MCF 10A (cell line): ENCODE data around the gene FEV. TPM values are rescaled to one million over a fixed set of nuclear protein-coding genes. Genes with fewer than 3 reads are reported as not detected.

ENCODE experiments used
- BruUV-seq: library from RNA; stranded (reverse); fragments of 400-500 nt; replicated peaks from 2 replicates; lab custom pipeline; 2021; lab: Mats Ljungman, UMichigan
- CTCF ChIA-PET: fragments of 300-600 bp; sonication (Branson Sonifier 250); formaldehyde crosslinking; extraction: SDS; loops from one replicate; lab custom pipeline; 2021; ENCODE audit warnings: antibody characterized with exemption, inconsistent platforms; lab: Yijun Ruan, JAX
- POLR2A ChIA-PET: fragments of 300-600, 350-650 bp; sonication (Branson Sonifier 250); formaldehyde crosslinking; extraction: SDS; loops from one replicate; lab custom pipeline; 2020; ENCODE audit warnings: antibody characterized with exemption, inconsistent platforms; lab: Yijun Ruan, JAX
- DNase-seq: peaks from one replicate; pipeline ENCODE4 v3.0.0-alpha.2; 2018; ENCODE audit not compliant: unreplicated experiment
- H3K27ac Mint-ChIP-seq: one replicate; pipeline ENCODE4 v1.8.0; 2022; ENCODE audit warnings: mild to moderate bottlenecking, low read depth, mixed read lengths; ENCODE audit not compliant: unreplicated experiment
- H3K27me3 Mint-ChIP-seq: one replicate; pipeline ENCODE4 v1.8.0; 2022; ENCODE audit warnings: mixed read lengths; ENCODE audit not compliant: insufficient read depth, unreplicated experiment
- H3K36me3 Mint-ChIP-seq: one replicate; pipeline ENCODE4 v1.8.0; 2022; ENCODE audit warnings: mild to moderate bottlenecking, moderate library complexity, mixed read lengths; ENCODE audit not compliant: insufficient read depth, unreplicated experiment
- H3K4me1 Mint-ChIP-seq: one replicate; pipeline ENCODE4 v1.8.0; 2022; ENCODE audit warnings: mixed read lengths; ENCODE audit not compliant: insufficient read depth, unreplicated experiment
- H3K4me3 Mint-ChIP-seq: one replicate; pipeline ENCODE4 v1.8.0; 2022; ENCODE audit warnings: mild to moderate bottlenecking, moderate library complexity, mixed read lengths; ENCODE audit not compliant: unreplicated experiment
- H3K9me3 Mint-ChIP-seq: one replicate; pipeline ENCODE4 v1.8.0; 2022; ENCODE audit warnings: mixed read lengths; ENCODE audit not compliant: unreplicated experiment
- intact Hi-C: fragments of 100-400 bp; cut with micrococcal nuclease; formaldehyde crosslinking; loops from 2 replicates; pipeline ENCODE4 v1.14.1; 2022
- total RNA-seq: library from RNA; stranded (reverse); gene quantifications from 2 replicates; pipeline ENCODE4 v1.2.3, GENCODE V29; 2022
- TF ChIP-seq, protein P1 (sequence below): fragments of 200-600 bp; IDR thresholded peaks from one replicate; pipeline ENCODE4 v1.8.0; 2022; ENCODE audit warnings: antibody characterized with exemption, mild to moderate bottlenecking; ENCODE audit not compliant: unreplicated experiment

Gene FEV
- total RNA-seq, 1 experiment from 2014 or later, result not detected

GRCh38 chr2:219000569-219000960 lies 15.6 kb upstream of the FEV start:
- ChIA-PET POLR2A (no interaction called here), CTCF (interaction anchor here (0.8 to 0.9 kb wide), 2 partner anchors 41 to 154 kb away, joined by 3 to 4 read pairs; no protein-coding TSS in a partner anchor)
- Mint-ChIP-seq H3K4me3 (no peak overlapping the region), H3K27ac (no peak overlapping the region), H3K36me3 (peaks cover 6% of the 10 kb centered on the region), H3K27me3 (peaks cover 36% of the 10 kb centered on the region), H3K4me1 (peaks cover 15% of the 10 kb centered on the region), H3K9me3 (no peaks in the 10 kb centered on the region)
- no peak for DNase-seq
- TF ChIP-seq, protein P1, sequence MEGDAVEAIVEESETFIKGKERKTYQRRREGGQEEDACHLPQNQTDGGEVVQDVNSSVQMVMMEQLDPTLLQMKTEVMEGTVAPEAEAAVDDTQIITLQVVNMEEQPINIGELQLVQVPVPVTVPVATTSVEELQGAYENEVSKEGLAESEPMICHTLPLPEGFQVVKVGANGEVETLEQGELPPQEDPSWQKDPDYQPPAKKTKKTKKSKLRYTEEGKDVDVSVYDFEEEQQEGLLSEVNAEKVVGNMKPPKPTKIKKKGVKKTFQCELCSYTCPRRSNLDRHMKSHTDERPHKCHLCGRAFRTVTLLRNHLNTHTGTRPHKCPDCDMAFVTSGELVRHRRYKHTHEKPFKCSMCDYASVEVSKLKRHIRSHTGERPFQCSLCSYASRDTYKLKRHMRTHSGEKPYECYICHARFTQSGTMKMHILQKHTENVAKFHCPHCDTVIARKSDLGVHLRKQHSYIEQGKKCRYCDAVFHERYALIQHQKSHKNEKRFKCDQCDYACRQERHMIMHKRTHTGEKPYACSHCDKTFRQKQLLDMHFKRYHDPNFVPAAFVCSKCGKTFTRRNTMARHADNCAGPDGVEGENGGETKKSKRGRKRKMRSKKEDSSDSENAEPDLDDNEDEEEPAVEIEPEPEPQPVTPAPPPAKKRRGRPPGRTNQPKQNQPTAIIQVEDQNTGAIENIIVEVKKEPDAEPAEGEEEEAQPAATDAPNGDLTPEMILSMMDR, result no peak
- intact Hi-C loops, result no loop called here
- no TSS peak for BruUV-seq

DNA sequence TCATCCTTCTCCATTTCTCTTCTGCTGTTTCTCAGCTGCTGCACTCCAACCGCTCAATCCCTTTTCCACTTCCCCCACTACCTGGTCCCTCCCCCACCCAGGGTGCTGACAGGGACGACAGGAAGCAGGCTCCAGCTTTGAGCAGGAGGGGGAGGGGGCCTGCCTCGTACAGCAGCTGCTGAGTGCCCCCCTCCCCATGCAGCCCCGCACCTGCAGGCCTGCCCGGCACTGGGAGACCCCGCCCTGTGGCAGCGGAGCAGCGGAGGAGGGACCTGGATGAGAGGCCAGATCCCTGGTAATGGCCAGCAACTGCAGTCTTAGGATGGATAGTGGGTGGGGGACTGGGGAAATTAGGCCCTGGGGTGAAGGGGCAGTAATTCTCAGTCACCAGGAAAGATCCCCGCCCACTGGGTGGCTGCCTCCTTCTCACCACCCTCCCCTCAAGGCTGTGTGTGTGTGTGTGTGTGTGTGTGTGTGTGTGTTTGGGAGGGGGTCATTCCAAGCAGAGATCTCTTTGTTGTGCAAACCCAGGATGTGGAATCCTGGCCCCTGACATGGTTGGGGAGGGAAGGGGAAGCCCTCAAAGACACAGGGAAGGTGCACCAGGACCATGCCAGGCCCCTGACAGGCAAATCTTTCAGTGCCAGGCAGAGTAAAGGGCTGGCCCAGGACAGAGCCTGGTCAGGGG lies 15.0 kb upstream of the FEV start:
- BruUV-seq, result no TSS peak
- Mint-ChIP-seq H3K9me3 (no peaks in the 10 kb centered on the region), H3K27me3 (peaks cover 35% of the 10 kb centered on the region), H3K27ac (no peak overlapping the region), H3K4me1 (peaks cover 15% of the 10 kb centered on the region), H3K4me3 (no peak overlapping the region), H3K36me3 (peaks cover 5% of the 10 kb centered on the region)
- ChIA-PET POLR2A (no interaction called here), CTCF (interaction anchor here (0.6 to 0.9 kb wide), 6 partner anchors 30 to 155 kb away, joined by 3 to 4 read pairs (median 3); no protein-coding TSS in a partner anchor)
- DNase-seq, result no peak
- TF ChIP-seq, protein P1, result no peak
- intact Hi-C loops, result loop anchor here (5.0 kb wide), 1 partner anchor 148 kb away; no protein-coding TSS in a partner anchor

- Mint-ChIP-seq H3K4me1 (peaks cover 15% of the 10 kb centered on the region), H3K27ac (no peak overlapping the region), H3K27me3 (peaks cover 28% of the 10 kb centered on the region), H3K36me3 (no peaks in the 10 kb centered on the region), H3K4me3 (no peak overlapping the region), H3K9me3 (no peaks in the 10 kb centered on the region)
- POLR2A ChIA-PET, result interaction anchor here (0.5 to 0.7 kb wide), 3 partner anchors 21 to 390 kb away, joined by 3 read pairs; no protein-coding TSS in a partner anchor
- intact Hi-C loops, result loop anchor here (5.0 kb wide), 1 partner anchor 147 kb away; no protein-coding TSS in a partner anchor
- no TSS peak for BruUV-seq
- CTCF ChIA-PET, result interaction anchor here (0.6 to 1.8 kb wide), 5 partner anchors 10 to 296 kb away, joined by 3 to 9 read pairs (median 3); no protein-coding TSS in a partner anchor
- TF ChIP-seq, protein P1, result no peak
- no peak for DNase-seq
Observed at GRCh38 chr2:218999021-218999880, 14.3 kb upstream of the FEV start.
